HS-5 (cell line): ENCODE measurements around the gene CD99.
"Not testable (repeated sequence)": the region's sequence is repeated elsewhere in the genome, so short reads cannot be mapped to it uniquely, and the experiment has no call there.

Experiments
- DNase-seq: peaks from one replicate; pipeline ENCODE4 v3.0.0-alpha.2; 2012; ENCODE audit warnings: low read depth

CD99 gene

DNA sequence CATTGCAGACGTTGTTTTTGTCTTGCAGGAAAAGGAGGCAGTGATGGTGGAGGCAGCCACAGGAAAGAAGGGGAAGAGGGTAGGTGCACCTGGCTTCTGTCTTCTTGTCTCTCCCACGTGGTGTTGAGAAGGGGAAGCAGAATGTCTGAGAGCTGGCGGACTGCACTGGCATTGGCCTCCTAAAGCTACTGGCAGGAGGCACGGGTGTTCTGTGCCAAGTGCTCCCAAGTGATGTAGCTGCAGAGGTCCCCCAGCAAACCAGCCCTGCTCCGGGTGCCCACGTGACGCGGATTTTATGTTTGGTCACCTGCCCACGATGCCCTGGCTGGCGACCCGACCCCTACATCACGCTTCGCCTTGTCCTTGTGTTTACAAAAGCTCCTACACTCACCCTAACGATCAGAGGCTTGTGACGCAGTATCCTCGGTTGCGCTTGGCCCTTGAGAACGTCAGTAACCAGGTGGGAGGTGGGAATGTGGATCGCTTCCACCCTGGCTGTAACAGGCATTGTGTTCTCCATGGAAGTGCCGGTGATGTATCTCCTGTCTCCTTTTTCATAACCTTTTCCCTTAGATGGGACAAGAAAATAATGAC, 32.3 kb downstream of the CD99 start:
- no peak for DNase-seq

GRCh38 chrX:2727264-2727663, 36.2 kb downstream of the CD99 start:
- DNase-seq = not testable (repeated sequence)

DNA sequence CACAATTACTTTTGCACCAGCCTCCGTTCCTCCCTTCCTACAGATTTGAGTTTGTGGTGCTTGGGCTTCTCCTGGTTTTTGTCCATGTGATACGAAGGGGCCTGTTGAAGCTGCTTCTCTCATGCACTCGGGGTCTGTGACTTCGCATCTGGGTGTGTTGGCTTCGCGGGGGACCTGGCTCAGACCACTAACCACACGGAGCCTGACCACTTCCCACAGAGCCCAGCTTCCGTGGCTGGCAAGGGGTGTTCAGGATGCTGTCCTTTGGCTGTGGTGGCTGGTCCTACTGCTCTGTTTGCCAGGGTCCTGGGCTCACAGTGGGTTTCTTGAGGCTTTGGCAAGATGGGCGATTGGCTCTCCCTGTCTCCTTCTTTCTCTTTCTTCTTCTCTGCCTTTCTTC, 41.0 kb downstream of the CD99 start:
- DNase-seq = no peak

GRCh38 chrX:2732649-2733048, 41.6 kb downstream of the CD99 start:
- DNase-seq = no peak

- no peak for DNase-seq
Measured at GRCh38 chrX:2733286-2733685, 42.2 kb downstream of the CD99 start.

GRCh38 chrX:2735270-2735669, 44.2 kb downstream of the CD99 start:
- DNase-seq = no peak

GRCh38 chrX:2740672-2741071, 49.6 kb downstream of the CD99 start:
- no peak for DNase-seq

- DNase-seq = no peak
Measured at GRCh38 chrX:2741386-2741785, 50.3 kb downstream of the CD99 start.

GRCh38 chrX:2746250-2746649, 55.2 kb downstream of the CD99 start:
- DNase-seq = not testable (repeated sequence)

- DNase-seq = no peak
Measured at GRCh38 chrX:2748171-2748814, 57.2 kb downstream of the CD99 start.

DNA sequence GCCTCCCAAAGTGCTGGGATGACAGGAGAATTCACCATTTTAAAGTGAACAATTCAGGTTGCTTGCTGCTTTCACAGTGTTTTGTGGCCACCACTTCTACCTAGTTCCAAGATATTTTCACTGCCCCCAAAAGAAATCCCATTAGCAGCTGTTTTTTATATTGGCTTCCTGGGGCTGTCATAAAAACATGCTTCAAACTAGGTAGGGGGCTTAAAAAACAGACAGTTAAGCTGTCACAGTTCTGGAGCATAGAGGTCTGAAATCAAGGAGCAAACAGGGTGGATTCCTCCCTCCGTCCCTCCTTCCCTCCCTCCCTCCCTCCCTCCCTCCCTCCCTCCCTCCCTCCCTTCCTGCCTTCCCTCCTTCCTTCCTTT, 57.7 kb downstream of the CD99 start:
- no peak for DNase-seq

DNA sequence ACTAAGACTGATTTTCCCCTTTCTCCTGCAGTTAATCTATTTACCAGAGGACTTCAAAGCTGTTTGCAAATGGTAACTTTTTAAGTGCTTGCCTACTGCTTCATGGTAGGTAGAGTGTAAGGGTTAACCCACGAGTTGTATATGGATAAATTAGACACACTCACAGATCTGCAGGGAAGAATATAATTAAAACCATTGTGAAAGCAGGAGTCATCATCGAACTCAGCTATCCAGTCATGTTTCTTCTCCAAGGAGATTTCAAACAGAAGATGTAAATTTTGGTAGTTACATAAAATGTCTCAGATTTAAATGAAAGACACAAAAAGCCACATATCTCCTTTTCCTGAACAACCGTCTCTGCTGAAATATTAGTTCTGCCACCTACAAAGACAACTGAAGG, 60.2 kb downstream of the CD99 start:
- DNase-seq = no peak

- not testable (repeated sequence) for DNase-seq
Measured at GRCh38 chrX:2751874-2752300, 60.8 kb downstream of the CD99 start, which contains the start of gene XG. XG (plus strand) TSS chrX:2752040; CDS start chrX:2752275, 235 bp downstream.

GRCh38 chrX:2752441-2752840, 61.3 kb downstream of the CD99 start:
- DNase-seq = peak; percentile 32

- not testable (repeated sequence) for DNase-seq
Measured at GRCh38 chrX:2755163-2755715, 64.1 kb downstream of the CD99 start.

GRCh38 chrX:2756548-2756947, 65.5 kb downstream of the CD99 start:
- no peak for DNase-seq

GRCh38 chrX:2761246-2761645, 70.2 kb downstream of the CD99 start:
- DNase-seq = no peak

DNA sequence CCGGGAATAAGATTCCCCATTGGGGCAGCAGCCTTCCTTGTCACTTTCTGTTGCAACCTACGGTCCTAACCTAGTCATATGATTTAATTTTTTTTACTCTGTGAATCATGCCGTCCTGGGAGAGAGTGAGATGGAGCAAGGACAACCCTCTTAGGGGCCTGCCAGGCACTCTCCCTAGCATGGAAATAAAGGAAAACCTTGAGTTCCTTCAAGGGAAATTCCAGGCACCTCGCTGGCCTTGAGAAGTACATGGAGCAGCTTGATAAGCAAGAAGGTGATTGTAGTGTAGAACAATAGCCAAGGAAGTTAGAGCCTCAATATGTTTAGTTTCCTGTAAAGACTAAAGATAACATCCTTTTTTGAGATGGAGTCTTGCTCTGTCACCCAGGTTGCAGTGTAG, 71.6 kb downstream of the CD99 start:
- DNase-seq = not testable (repeated sequence)

- not testable (repeated sequence) for DNase-seq
Measured at GRCh38 chrX:2764766-2765548, 73.9 kb downstream of the CD99 start.

- DNase-seq = no peak
Measured at GRCh38 chrX:2765549-2765830, 74.4 kb downstream of the CD99 start.

DNA sequence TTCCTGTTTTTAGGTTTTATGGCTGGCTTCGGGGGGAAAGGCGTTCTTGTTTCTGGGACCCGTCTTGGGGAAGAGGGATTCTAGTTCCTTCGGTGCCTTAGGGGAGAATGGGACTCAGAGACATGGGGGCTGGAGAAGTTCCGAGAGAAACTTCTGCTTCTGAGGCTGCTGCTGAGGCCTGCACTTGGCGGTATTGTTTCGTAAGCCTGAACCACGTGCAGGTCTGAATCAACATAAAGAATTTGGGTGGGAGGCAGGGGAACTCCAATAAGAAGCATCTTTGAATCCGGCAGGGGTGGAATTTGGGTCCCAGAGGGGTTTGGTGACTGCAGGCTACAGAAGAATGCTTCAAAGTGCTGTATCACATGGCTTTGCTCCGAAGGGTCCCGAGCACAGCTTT, 75.8 kb downstream of the CD99 start:
- no peak for DNase-seq

DNA sequence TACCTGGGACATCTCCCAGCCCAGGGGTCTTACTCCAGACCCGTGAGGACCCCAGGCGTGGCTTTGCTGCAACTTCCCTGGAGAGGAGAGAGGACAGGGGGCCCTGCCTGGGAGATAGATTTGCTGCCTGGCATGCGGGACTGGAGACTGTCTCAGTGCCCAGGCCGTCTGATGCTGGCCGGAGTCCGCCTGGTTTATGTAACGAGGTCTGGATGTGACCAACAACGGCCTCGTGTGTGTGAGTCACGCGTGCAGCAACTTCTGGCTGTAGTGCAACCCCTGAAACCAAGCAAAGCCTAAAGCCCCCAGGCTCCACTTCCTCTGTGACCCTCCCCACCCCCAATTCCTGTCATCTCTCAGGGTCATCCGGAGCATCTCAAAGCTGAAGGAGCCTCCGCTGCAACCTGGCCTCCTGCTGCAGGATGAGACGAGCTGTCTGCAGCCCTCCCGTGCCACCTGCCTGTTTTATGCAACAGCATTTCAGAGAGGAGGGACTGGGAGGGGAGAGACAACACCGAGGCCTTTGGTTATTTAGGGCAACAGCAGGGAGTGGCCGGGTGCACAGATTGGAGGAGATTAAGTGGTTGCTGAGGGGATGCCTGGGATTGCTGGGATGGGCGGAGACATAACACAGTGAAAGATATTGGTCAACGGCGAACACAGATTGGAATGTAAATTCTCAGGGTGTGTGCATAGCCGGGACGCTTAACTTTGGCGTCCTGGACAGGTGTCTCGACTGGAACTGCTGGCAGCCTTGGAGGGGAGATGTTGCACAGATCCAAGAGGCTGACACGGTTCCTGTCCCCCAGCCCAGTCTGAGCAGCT, 76.7 kb downstream of the CD99 start:
- no peak for DNase-seq
